Ishikawa (cell line): ENCODE results near the gene GLYAT.

ENCODE experiments used
- CREB1 ChIP-seq: IDR thresholded peaks from 2 replicates; pipeline ENCODE4 v1.6.1; 2012; ENCODE audit warnings: low read depth
- EGR1 ChIP-seq: IDR thresholded peaks from 2 replicates; pipeline ENCODE4 v1.6.1; 2012
- EP300 ChIP-seq: IDR thresholded peaks from 2 replicates; pipeline ENCODE4 v1.6.1; 2012; ENCODE audit warnings: borderline replicate concordance
- MAX ChIP-seq: IDR thresholded peaks from 2 replicates; pipeline ENCODE4 v1.6.1; 2012
- RAD21 ChIP-seq: IDR thresholded peaks from 2 replicates; pipeline ENCODE4 v1.6.1; 2012; ENCODE audit warnings: low read depth
- REST ChIP-seq: IDR thresholded peaks from 2 replicates; pipeline ENCODE4 v1.6.1; 2012; ENCODE audit warnings: low read depth, mild to moderate bottlenecking
- TAF1 ChIP-seq: IDR thresholded peaks from 2 replicates; pipeline ENCODE4 v1.6.1; 2012; ENCODE audit warnings: low read depth, mild to moderate bottlenecking
- TCF12 ChIP-seq: IDR thresholded peaks from 2 replicates; pipeline ENCODE4 v1.6.1; 2012; ENCODE audit warnings: low read depth
- TEAD4 ChIP-seq: IDR thresholded peaks from 2 replicates; pipeline ENCODE4 v1.6.1; 2012
- USF1 ChIP-seq: IDR thresholded peaks from 2 replicates; pipeline ENCODE4 v1.6.1; 2012
- YY1 ChIP-seq: IDR thresholded peaks from 2 replicates; pipeline ENCODE4 v1.6.1; 2012; ENCODE audit warnings: low read depth

GRCh38 chr11:58688789-58689503 is 42.8 kb downstream of the GLYAT start:
- TF ChIP-seq RAD21 = no peak
- no peak for TF ChIP-seq REST
- TF ChIP-seq TAF1 = no peak
- TF ChIP-seq EP300 = no peak
- TF ChIP-seq YY1 = no peak
- no peak for TF ChIP-seq MAX
- no peak for TF ChIP-seq CREB1
- no peak for TF ChIP-seq TEAD4
- TF ChIP-seq EGR1 = no peak
- no peak for TF ChIP-seq TCF12
- no peak for TF ChIP-seq USF1
